Breast epithelium (tissue), 3 donors: Measurements from ENCODE around the gene SIGLEC8.

ENCODE experiments used
- POLR2A ChIP-seq: fragments of 450-650 bp; IDR thresholded peaks from one replicate; pipeline ENCODE4 v1.6.1; 2016; ENCODE audit warnings: antibody characterized with exemption, mild to moderate bottlenecking, moderate library complexity
- TF ChIP-seq, protein P1 (sequence below), 3 donors: fragments of 450-650 bp; IDR thresholded peaks; one replicate each; pipeline ENCODE4 v1.5.1; 2016 to 2017; ENCODE audit warnings: antibody characterized with exemption in 3 of 3, mild to moderate bottlenecking in 3 of 3, moderate library complexity in 3 of 3

DNA sequence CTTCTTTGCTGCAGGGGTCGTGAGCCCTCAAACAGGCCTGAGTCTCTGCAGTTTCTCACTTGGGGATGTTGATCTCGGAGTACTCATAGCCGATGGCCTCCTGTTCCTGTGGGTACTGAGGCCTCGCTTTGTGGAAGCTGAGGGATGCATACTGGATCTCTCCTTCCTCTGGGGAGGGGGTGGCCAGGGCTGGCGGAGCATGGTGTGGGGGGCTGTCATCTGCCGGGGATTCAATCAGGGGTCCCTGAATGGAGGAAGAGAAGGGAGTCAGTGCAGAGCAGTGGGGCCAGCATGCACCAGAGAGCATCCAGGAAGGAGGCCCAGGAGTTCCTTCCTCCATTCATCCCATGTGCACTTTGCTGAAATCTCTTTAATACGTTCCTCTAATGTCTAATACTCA is 33.3 kb upstream of the SIGLEC8 start:
- no peak for TF ChIP-seq POLR2A
- TF ChIP-seq, protein P1, sequence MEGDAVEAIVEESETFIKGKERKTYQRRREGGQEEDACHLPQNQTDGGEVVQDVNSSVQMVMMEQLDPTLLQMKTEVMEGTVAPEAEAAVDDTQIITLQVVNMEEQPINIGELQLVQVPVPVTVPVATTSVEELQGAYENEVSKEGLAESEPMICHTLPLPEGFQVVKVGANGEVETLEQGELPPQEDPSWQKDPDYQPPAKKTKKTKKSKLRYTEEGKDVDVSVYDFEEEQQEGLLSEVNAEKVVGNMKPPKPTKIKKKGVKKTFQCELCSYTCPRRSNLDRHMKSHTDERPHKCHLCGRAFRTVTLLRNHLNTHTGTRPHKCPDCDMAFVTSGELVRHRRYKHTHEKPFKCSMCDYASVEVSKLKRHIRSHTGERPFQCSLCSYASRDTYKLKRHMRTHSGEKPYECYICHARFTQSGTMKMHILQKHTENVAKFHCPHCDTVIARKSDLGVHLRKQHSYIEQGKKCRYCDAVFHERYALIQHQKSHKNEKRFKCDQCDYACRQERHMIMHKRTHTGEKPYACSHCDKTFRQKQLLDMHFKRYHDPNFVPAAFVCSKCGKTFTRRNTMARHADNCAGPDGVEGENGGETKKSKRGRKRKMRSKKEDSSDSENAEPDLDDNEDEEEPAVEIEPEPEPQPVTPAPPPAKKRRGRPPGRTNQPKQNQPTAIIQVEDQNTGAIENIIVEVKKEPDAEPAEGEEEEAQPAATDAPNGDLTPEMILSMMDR (IDR thresholded peaks at IDR 0.05): no peak
